Gastrocnemius medialis (tissue), 4 donors: Measurements from ENCODE around the gene PCDH9. TPM values are rescaled to one million over a fixed set of nuclear protein-coding genes. Genes with fewer than 3 reads are reported as not detected.

Experiments
- ATAC-seq, 2 donors: fragments of 150-250 bp; one replicate each; pipeline ENCODE4 v1.9.1; 2016
- DNase-seq, 2 donors: peaks; one replicate each; pipeline ENCODE4 v3.0.0-alpha.2; 2019
- H3K27ac ChIP-seq, 4 donors: fragments of 200-600 bp; sonication (generic); 1 replicate in 1 of 4; 2 replicates in 3 of 4; pipeline ENCODE4 v1.5.1; 2016 to 2018; ENCODE audit warnings: mild to moderate bottlenecking in 2 of 4, moderate library complexity in 1 of 4
- H3K27me3 ChIP-seq, 3 donors: fragments of 200-600 bp; sonication (generic) in 2 of 3; 1 replicate in 1 of 3; 2 replicates in 2 of 3; pipeline versions ENCODE4 v1.5.1 to v1.6.0; 2016 to 2019; ENCODE audit warnings: mild to moderate bottlenecking in 1 of 3, moderate library complexity in 1 of 3
- H3K36me3 ChIP-seq, 2 donors: fragments of 200-600 bp; sonication (generic) in 1 of 2; one replicate each; pipeline ENCODE4 v1.5.1; 2017 to 2018
- H3K4me1 ChIP-seq, 2 donors: fragments of 200-600 bp; sonication (generic) in 1 of 2; one replicate each; pipeline ENCODE4 v1.5.1; 2016 to 2017; ENCODE audit warnings: mild to moderate bottlenecking in 2 of 2
- H3K4me3 ChIP-seq, 4 donors: fragments of 200-600 bp; sonication (generic) in 3 of 4; 1 replicate in 1 of 4; 2 replicates in 3 of 4; pipeline ENCODE4 v1.5.1; 2016 to 2019; ENCODE audit warnings: mild to moderate bottlenecking in 2 of 4
- H3K9me3 ChIP-seq, 3 donors: fragments of 200-600 bp; sonication (generic) in 2 of 3; 1 replicate in 1 of 3; 2 replicates in 2 of 3; pipeline ENCODE4 v1.5.1; 2016 to 2019
- POLR2A ChIP-seq, 2 donors: fragments of 450-650 bp; IDR thresholded peaks; one replicate each; pipeline ENCODE4 v1.6.1; 2017; ENCODE audit warnings: antibody characterized with exemption in 2 of 2, mild to moderate bottlenecking in 2 of 2, moderate library complexity in 2 of 2
- in situ Hi-C, 4 donors: fragments of 200-750 bp; cut with MboI; loops; one replicate each; pipeline versions ENCODE4 v1.15.0 to v1.8.0; 2017; ENCODE audit warnings: low sequenced_read_pairs in 4 of 4
- intact Hi-C: fragments of 100-400 bp; cut with DNase I; formaldehyde crosslinking; loops from one replicate; pipeline ENCODE4 v1.15.1; 2023; ENCODE audit warnings: low total_unique reads
- total RNA-seq, 4 donors: library from RNA; depleted of rRNA; stranded (reverse); fragments of >200 nt; gene quantifications; one replicate each; pipeline versions ENCODE4 v1.1.0 to v1.2.3, GENCODE V29; 2016
- TF ChIP-seq, protein P1 (sequence below), 5 experiments: fragments of 450-650 bp in 3 of 5; fragments of 200-600 bp in 2 of 5; sonication (generic) in 2 of 5; IDR thresholded peaks in 4 of 5; conservative IDR thresholded peaks in 1 of 5; 1 replicate in 4 of 5; 2 replicates in 1 of 5; pipeline ENCODE4 v1.5.1; 2016 to 2019; ENCODE audit warnings: antibody characterized with exemption in 5 of 5, mild to moderate bottlenecking in 3 of 5, moderate library complexity in 3 of 5

Gene PCDH9
- total RNA-seq, 4 donors from 2014 or later: 1.4 to 2.1 (median 1.9) TPM

DNA sequence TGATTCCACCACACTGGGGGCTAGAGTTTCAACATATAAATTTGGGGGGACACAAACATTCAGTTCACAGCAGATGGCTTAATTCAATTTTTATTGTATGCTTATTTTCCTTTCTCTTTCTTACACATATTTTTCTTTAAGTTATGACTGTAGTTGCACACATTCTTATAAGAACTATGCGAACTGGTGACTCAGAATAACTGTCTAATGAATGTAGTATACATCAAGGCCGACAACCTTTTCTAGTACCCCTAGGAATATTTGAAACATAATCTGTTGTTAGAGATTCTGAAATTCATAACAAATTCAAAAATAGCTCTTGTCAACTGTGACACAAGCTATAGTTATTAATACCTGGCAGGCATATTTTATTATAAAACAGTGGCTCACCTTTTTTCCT is 695.6 kb downstream of the PCDH9 start:
- TF ChIP-seq, protein P1, sequence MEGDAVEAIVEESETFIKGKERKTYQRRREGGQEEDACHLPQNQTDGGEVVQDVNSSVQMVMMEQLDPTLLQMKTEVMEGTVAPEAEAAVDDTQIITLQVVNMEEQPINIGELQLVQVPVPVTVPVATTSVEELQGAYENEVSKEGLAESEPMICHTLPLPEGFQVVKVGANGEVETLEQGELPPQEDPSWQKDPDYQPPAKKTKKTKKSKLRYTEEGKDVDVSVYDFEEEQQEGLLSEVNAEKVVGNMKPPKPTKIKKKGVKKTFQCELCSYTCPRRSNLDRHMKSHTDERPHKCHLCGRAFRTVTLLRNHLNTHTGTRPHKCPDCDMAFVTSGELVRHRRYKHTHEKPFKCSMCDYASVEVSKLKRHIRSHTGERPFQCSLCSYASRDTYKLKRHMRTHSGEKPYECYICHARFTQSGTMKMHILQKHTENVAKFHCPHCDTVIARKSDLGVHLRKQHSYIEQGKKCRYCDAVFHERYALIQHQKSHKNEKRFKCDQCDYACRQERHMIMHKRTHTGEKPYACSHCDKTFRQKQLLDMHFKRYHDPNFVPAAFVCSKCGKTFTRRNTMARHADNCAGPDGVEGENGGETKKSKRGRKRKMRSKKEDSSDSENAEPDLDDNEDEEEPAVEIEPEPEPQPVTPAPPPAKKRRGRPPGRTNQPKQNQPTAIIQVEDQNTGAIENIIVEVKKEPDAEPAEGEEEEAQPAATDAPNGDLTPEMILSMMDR (IDR thresholded peaks at IDR 0.05 in 4 of 5, conservative IDR thresholded peaks at IDR 0.05 in 1 of 5): no peak
- TF ChIP-seq POLR2A (IDR thresholded peaks at IDR 0.05): no peak
- Histone ChIP-seq H3K9me3 (no peaks in the 10 kb centered on the region), H3K4me3 (no peak overlapping the region), H3K27ac (no peak overlapping the region), H3K27me3 (no peaks in the 10 kb centered on the region), H3K4me1 (no peaks in the 10 kb centered on the region), H3K36me3 (no peaks in the 10 kb centered on the region)
- DNase-seq (no peak), ATAC-seq (no peak)
- intact Hi-C loops (no loop called here), in situ Hi-C loops (no loop called here)

- Histone ChIP-seq H3K27me3 (no peaks in the 10 kb centered on the region), H3K27ac (no peak overlapping the region), H3K4me1 (no peaks in the 10 kb centered on the region), H3K9me3 (no peaks in the 10 kb centered on the region), H3K36me3 (no peaks in the 10 kb centered on the region), H3K4me3 (no peak overlapping the region)
- TF ChIP-seq, protein P1 (IDR thresholded peaks at IDR 0.05 in 4 of 5, conservative IDR thresholded peaks at IDR 0.05 in 1 of 5): no peak
- TF ChIP-seq POLR2A (IDR thresholded peaks at IDR 0.05): no peak
- DNase-seq (no peak), ATAC-seq (no peak)
- in situ Hi-C loops: no loop called here
- intact Hi-C loops: no loop called here
Measured at GRCh38 chr13:66532845-66533244, 697.3 kb downstream of the PCDH9 start.

- H3K27me3 ChIP-seq: no peaks in the 10 kb centered on the region
- no peaks in the 10 kb centered on the region for H3K9me3 ChIP-seq
- TF ChIP-seq POLR2A (IDR thresholded peaks at IDR 0.05): no peak
- TF ChIP-seq, protein P1 (IDR thresholded peaks at IDR 0.05 in 4 of 5, conservative IDR thresholded peaks at IDR 0.05 in 1 of 5): no peak
- in situ Hi-C loops: no loop called here
- ATAC-seq: no peak
- intact Hi-C loops: no loop called here
- H3K27ac ChIP-seq: no peak overlapping the region
- no peaks in the 10 kb centered on the region for H3K4me1 ChIP-seq
- H3K4me3 ChIP-seq: no peak overlapping the region
- no peak for DNase-seq
- H3K36me3 ChIP-seq: no peaks in the 10 kb centered on the region
Measured at GRCh38 chr13:66532146-66532545, 698.0 kb downstream of the PCDH9 start.

- Histone ChIP-seq H3K4me1 (no peaks in the 10 kb centered on the region), H3K4me3 (no peak overlapping the region), H3K9me3 (no peaks in the 10 kb centered on the region), H3K27me3 (no peaks in the 10 kb centered on the region), H3K27ac (no peak overlapping the region), H3K36me3 (no peaks in the 10 kb centered on the region)
- DNase-seq (no peak), ATAC-seq (no peak)
- in situ Hi-C loops (no loop called here), intact Hi-C loops (no loop called here)
- TF ChIP-seq POLR2A (IDR thresholded peaks at IDR 0.05): no peak
- TF ChIP-seq, protein P1 (IDR thresholded peaks at IDR 0.05 in 4 of 5, conservative IDR thresholded peaks at IDR 0.05 in 1 of 5): no peak
Measured at GRCh38 chr13:66530686-66531085, 699.5 kb downstream of the PCDH9 start.

GRCh38 chr13:66530158-66530557 is 700.0 kb downstream of the PCDH9 start:
- intact Hi-C loops: no loop called here
- Histone ChIP-seq H3K27me3 (no peaks in the 10 kb centered on the region), H3K4me1 (no peaks in the 10 kb centered on the region), H3K36me3 (no peaks in the 10 kb centered on the region), H3K9me3 (no peaks in the 10 kb centered on the region), H3K27ac (no peak overlapping the region), H3K4me3 (no peak overlapping the region)
- TF ChIP-seq, protein P1 (IDR thresholded peaks at IDR 0.05 in 4 of 5, conservative IDR thresholded peaks at IDR 0.05 in 1 of 5): no peak
- TF ChIP-seq POLR2A (IDR thresholded peaks at IDR 0.05): no peak
- DNase-seq: no peak
- in situ Hi-C loops: no loop called here
- no peak for ATAC-seq
